ENCODE measurements around the gene PDAP1. TPM values are rescaled to one million over a fixed set of nuclear protein-coding genes. Genes with fewer than 3 reads are reported as not detected.
"Not testable (repeated sequence)": the region's sequence is repeated elsewhere in the genome, so short reads cannot be mapped to it uniquely, and the experiment has no call there.

The PDAP1 gene
- total RNA-seq, 4 donors from 2014 or later: 85.9 to 116 (median 99.9) TPM

DNA sequence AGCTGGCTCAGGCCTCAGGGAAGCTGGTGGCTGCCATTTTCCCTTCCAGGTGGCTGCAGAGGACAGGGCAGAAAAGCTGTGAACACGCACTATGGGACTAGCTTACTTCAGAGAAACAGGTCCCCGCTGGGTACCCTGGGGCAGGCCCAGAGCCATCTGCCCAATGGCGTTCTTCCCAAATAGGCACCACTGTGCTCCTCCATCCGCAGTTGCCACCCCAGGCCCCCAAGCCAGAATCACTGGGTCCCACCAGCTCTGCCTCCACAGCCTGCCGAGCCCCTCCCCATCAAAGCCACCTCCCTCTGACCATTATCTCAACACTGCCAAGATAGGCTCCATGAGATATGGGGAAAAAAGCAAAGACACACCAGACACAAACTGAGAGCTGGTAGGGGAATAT, 11.8 kb upstream of the PDAP1 start:
- Histone ChIP-seq H3K36me3 (peaks cover 66 to 97% (median 89%) of the 10 kb centered on the region in 4 donors), H3K9me3 (no peaks in the 10 kb centered on the region), H3K27me3 (no peaks in the 10 kb centered on the region), H3K4me3 (no peak overlapping the region), H3K4me1 (peaks cover 0 to 7% (median 2%) of the 10 kb centered on the region in 4 donors), H3K27ac (replicated peaks in 1 of 4) (no peak overlapping the region)
- intact Hi-C loops (cut with DNase I): no loop called here
- no peak for DNase-seq (ENCODE audit: extremely low spot score)
- no peak for TF ChIP-seq POLR2A (IDR thresholded peaks at IDR 0.05; ENCODE audit: low read depth)
- no peak for TF ChIP-seq POLR2AphosphoS5 (IDR thresholded peaks at IDR 0.05)
- TF ChIP-seq, protein P1, sequence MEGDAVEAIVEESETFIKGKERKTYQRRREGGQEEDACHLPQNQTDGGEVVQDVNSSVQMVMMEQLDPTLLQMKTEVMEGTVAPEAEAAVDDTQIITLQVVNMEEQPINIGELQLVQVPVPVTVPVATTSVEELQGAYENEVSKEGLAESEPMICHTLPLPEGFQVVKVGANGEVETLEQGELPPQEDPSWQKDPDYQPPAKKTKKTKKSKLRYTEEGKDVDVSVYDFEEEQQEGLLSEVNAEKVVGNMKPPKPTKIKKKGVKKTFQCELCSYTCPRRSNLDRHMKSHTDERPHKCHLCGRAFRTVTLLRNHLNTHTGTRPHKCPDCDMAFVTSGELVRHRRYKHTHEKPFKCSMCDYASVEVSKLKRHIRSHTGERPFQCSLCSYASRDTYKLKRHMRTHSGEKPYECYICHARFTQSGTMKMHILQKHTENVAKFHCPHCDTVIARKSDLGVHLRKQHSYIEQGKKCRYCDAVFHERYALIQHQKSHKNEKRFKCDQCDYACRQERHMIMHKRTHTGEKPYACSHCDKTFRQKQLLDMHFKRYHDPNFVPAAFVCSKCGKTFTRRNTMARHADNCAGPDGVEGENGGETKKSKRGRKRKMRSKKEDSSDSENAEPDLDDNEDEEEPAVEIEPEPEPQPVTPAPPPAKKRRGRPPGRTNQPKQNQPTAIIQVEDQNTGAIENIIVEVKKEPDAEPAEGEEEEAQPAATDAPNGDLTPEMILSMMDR (IDR thresholded peaks at IDR 0.05): no peak
- 79% methylated on average over 3 of the region's 5 CpGs for WGBS

- Histone ChIP-seq H3K4me1 (peaks cover 0 to 10% (median 4%) of the 10 kb centered on the region in 4 donors), H3K4me3 (no peak overlapping the region), H3K9me3 (no peaks in the 10 kb centered on the region), H3K27ac (replicated peaks in 1 of 4) (no peak overlapping the region), H3K36me3 (peaks cover 66 to 97% (median 89%) of the 10 kb centered on the region in 4 donors), H3K27me3 (no peaks in the 10 kb centered on the region)
- WGBS: 90% methylated on average over 20 of the region's 29 CpGs
- intact Hi-C loops (cut with DNase I): no loop called here
- DNase-seq (ENCODE audit: extremely low spot score): no peak
- TF ChIP-seq, protein P1 (IDR thresholded peaks at IDR 0.05): no peak
- TF ChIP-seq POLR2AphosphoS5 (IDR thresholded peaks at IDR 0.05): no peak
- no peak for TF ChIP-seq POLR2A (IDR thresholded peaks at IDR 0.05; ENCODE audit: low read depth)
- TF ChIP-seq EP300 (IDR thresholded peaks at IDR 0.05): no peak
These were observed 11.1 kb upstream of the PDAP1 start for GRCh38 chr7:99419323-99420021.

DNA sequence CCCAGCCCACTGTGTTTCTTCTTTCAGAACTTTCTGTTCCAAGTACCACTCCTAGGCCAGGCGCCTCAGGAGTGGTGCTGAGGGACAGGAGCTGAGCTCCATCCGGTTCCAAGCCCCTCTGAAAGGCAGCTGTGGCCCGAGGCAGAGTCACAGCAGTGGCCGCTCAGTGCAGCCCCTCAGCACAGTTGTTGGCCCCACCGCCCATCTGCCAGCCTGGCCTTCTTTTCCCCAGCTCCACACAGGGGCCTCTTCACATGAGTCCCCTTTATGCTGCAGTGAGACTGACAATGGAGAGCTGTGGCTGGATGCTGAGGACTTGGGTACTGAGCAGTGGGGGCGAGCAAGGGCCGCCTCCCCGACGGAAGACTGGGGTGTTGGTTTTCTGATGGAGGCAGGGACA, 9.9 kb upstream of the PDAP1 start:
- peaks cover 60 to 97% (median 89%) of the 10 kb centered on the region in 4 donors for H3K36me3 ChIP-seq
- no peak overlapping the region for H3K27ac ChIP-seq (replicated peaks in 1 of 4)
- 80% methylated on average over 9 of the region's 9 CpGs for WGBS
- no peak for TF ChIP-seq POLR2AphosphoS5 (IDR thresholded peaks at IDR 0.05)
- no peak overlapping the region for H3K4me3 ChIP-seq
- DNase-seq (ENCODE audit: extremely low spot score): no peak
- peaks cover 0 to 10% (median 4%) of the 10 kb centered on the region in 4 donors for H3K4me1 ChIP-seq
- no peaks in the 10 kb centered on the region for H3K9me3 ChIP-seq
- no peaks in the 10 kb centered on the region for H3K27me3 ChIP-seq
- intact Hi-C loops (cut with DNase I): no loop called here

DNA sequence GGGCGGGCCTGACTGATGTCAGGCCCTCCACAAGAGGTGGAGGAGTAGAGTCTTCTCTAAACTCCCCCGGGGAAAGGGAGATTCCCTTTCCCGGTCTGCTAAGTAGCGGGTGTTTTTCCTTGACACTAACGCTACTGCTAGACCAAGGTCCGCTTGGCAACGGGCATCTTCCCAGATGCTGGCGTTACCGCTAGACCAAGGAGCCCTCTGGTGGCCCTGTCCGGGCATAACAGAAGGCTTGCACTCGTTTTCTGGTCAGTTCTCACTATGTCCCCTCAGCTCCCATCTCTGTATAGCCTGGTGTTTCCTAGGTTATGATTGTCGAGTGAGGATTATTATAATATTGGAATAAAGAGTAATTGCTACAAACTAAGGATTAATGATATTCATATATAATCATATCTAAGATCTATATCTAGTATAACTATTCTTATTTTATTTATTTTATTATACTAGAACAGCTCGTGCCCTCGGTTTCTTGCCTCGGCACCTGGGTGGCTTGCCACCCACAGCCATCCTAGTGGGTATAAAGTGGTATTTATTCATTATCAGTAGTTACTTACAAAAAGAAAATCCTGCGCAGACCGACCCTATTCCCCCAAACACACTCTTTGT, 7.2 kb upstream of the PDAP1 start:
- intact Hi-C loops (cut with DNase I); H3K9me3 ChIP-seq; H3K27me3 ChIP-seq; DNase-seq (ENCODE audit: extremely low spot score); H3K4me3 ChIP-seq: not testable (repeated sequence)
- TF ChIP-seq POLR2AphosphoS5 (IDR thresholded peaks at IDR 0.05): peak; percentile 19 to 20
- TF ChIP-seq, protein P1 (IDR thresholded peaks at IDR 0.05): peak; percentile 51 to 77 (median 64)
- 73% methylated on average over 10 of the region's 17 CpGs for WGBS
- Histone ChIP-seq H3K36me3 (peaks cover 80 to 100% (median 99%) of the 10 kb centered on the region in 4 donors), H3K27ac (replicated peaks in 1 of 4) (peak overlapping the region in 1 of 4 donors; percentile 41), H3K4me1 (peaks cover 0 to 12% (median 8%) of the 10 kb centered on the region in 4 donors)

GRCh38 chr7:99410635-99411034, 2.2 kb upstream of the PDAP1 start:
- Histone ChIP-seq H3K27ac (replicated peaks in 1 of 4) (no peak overlapping the region), H3K27me3 (no peaks in the 10 kb centered on the region), H3K4me3 (no peak overlapping the region), H3K36me3 (peaks cover 35 to 57% (median 55%) of the 10 kb centered on the region in 4 donors), H3K9me3 (no peaks in the 10 kb centered on the region), H3K4me1 (peaks cover 32 to 47% (median 43%) of the 10 kb centered on the region in 4 donors)
- no peak for DNase-seq (ENCODE audit: extremely low spot score)
- intact Hi-C loops (cut with DNase I): no loop called here
- no peak for TF ChIP-seq EP300 (IDR thresholded peaks at IDR 0.05)
- TF ChIP-seq, protein P1 (IDR thresholded peaks at IDR 0.05): no peak
- TF ChIP-seq POLR2A (IDR thresholded peaks at IDR 0.05; ENCODE audit: low read depth): no peak
- no peak for TF ChIP-seq POLR2AphosphoS5 (IDR thresholded peaks at IDR 0.05)
- 89% methylated on average over 2 of the region's 2 CpGs for WGBS
